GM18526 (cell line): ENCODE data around the gene G3BP1.

Source experiments
- POLR2A ChIP-seq: IDR thresholded peaks from 3 replicates; pipeline ENCODE4 v1.6.1; 2011; ENCODE audit not compliant: insufficient read length; ENCODE audit errors: extremely low read depth

The G3BP1 gene

DNA sequence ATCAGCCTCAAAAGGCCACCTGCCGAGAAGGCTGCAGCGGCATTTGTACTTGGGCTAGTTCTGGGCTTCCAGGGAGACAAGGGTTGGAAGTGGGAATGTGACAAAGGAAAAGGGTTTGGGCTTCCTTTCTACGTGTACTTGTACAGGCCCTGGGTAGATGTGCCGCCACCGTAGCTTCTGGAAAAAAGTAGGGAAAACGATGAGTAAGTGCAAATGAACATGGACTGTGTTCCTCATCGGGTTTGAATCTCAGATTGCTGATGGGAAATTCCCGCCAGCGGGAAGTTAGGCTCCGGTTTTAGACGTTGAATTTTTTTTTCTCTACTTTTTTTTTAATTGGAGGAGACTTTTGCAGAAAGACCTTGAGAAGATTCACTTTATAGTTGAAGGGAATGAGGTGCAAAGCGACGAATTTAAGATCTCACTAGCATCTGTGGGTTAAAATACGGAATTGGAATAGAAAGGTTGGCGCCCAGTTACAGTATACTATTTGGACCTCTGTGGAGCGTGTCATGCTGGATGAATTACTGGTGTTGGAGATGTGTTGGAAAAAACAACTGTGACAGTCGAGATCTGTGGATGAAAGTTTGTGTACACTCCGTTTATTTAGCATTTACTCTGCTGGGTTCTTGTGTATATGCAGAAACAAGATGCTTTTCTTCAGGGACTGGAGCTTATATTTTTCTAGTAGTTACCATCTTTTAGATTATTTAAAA, 1.2 kb downstream of the G3BP1 start:
- no peak for TF ChIP-seq POLR2A

DNA sequence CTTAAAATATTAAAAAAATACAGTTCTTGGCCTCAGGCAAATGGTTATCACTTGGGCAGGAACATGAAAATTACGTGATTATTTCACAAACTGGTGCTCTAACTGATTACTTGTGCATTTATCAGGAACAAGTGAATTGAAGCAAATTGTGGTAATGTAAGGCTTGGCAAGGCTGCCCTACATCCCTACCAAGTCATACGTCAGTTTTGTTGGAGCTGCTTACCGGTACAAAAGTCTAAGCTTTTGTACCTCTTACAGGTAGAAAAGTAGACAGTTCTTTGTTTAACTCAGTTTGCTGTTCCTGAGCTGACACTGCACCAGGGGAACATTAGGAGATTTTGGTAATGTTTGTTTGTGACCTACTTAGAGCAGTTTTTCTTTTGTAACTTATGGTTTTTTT, 2.2 kb downstream of the G3BP1 start:
- no peak for TF ChIP-seq POLR2A

DNA sequence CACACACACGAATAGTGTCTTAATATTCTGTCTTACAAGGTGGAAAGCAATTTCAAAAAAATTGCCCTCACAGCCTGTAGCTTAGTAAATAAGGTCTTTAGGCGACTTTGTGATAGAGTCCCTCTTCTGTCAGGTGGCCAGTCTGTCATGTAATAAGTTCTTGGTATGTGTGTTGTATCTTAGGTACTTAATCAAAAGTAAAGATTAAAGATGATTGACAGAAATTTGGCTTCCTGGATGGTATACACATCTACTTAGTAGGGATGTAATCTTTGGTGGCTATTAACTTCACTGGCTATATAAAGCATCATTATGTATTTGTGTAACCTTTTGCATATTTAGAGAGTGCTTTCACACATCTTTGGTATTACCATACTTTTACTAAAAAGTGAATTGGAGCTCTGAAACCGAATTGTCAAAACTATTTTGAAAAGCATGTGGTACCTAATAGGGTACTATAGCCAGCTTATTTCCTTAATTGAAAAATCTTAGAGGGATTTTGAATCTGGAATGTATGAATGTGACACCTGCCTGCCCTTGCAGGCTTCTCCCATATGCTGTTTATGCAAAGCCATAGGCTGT, 3.4 kb downstream of the G3BP1 start:
- TF ChIP-seq POLR2A: no peak

DNA sequence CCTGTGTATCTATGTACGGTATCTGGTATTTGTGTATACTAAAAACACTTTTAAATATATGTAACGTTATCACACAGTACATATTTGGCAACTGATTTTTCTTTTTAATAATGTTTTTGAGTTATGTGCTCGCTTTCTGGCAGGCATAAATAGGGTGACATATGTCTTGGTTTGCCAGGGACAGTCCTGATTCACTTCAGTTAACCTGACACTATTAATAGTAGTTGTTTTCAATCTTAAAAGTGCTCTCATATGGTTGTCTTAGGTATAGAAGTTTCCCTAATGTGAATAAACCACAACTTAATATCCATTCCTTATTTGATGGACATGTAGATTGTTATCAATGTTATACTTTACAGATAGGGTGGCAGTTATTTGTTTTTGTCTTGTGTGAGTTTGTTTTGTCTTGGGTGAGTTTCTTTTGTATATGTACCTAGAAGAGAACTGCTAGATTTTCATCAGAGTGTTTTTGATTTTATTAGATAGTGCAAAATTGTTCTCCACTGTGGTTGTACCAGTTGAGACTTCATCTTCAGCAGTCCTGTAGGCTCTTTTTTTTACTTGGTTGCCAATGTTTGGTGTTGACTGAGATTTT, 7.9 kb downstream of the G3BP1 start:
- no peak for TF ChIP-seq POLR2A

DNA sequence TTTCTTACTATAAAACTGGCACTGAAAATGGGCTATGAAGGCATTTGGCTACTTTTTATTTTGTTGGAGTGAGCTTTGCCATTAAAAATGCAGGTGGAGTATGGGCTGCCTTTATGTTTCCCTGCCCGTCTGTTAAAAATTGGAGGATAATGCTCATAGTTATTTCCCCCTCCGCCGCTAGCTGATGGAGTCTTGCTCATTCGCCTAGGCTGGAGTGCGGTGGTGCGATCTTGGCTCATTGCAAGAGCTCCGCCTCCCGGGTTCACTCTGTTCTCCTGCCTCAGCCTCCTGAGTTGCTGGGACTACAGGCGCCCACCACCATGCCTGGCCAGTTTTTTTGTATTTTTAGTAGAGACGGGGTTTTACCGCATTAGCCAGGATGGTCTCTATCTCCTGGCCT, 8.6 kb downstream of the G3BP1 start:
- no peak for TF ChIP-seq POLR2A

DNA sequence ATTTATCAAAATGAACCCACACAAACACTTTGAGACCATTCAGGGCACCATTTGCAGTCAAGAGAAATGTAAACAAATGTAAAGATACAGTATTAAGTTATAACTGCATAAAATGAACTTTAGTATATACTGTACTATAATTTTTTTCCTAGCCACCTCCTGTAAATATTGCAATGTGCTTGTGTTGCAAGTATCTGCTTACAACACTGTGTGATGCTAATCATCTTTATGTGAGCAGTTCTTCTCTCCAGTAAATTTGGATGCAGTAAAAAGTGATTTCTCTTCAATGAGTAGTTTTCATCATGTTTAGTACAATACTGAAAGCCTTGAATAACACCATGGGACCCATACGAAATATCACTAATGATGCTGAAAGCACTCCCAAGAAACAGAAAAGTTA, 9.4 kb downstream of the G3BP1 start:
- TF ChIP-seq POLR2A: no peak

DNA sequence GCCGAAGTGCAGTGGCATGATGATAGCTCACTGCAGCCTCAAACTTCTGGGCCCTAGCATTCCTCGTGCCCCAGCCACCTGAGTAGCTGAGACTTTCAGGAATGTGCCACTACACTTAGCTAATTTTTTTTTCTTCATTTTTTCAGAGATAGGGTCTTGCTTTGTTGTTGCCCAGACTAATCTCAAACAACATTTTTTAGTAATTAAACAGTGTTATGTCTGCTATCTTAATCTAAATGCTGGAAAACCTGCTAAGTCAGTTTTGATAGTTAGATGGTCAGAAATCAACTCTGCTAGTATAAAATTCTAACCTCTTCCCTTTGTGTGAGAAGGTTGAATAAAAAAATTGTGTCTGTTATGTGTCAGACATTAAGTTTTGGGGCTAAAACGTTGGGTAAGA, 12.4 kb downstream of the G3BP1 start:
- no peak for TF ChIP-seq POLR2A

DNA sequence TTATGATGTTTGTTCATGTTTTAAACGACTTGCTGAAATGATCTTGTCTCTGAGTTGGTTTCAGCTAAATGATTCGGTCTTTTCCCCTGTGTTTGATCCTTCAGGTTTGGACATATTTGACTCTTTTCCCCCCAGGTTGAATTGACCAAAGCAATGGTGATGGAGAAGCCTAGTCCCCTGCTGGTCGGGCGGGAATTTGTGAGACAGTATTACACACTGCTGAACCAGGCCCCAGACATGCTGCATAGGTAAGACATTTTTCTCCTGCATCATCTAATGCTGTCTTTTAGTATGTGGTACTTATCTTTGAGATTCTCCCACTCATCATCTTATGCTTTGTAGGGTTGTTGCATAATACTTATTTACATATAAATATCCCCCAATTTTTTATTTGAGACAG, 14.7 kb downstream of the G3BP1 start:
- TF ChIP-seq POLR2A: no peak

DNA sequence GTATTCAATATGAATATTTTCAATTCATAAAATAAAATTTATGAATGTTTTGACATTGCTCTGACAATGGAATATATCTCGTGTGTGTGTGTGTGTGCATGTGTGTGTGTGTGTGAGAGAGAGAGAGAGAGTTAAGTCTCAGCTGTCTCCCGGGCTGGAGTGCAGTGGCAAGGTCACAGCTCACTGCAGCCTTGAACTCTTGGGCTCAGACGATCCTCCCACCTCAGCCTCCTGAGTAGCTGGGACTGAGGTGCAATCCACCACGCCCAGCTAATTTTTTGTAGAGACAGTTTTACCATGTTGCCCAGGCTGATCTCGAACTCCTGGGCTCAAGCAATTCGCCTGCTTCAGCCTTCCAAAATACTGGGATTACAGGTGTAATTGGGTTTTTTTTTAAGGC, 16.1 kb downstream of the G3BP1 start:
- no peak for TF ChIP-seq POLR2A

DNA sequence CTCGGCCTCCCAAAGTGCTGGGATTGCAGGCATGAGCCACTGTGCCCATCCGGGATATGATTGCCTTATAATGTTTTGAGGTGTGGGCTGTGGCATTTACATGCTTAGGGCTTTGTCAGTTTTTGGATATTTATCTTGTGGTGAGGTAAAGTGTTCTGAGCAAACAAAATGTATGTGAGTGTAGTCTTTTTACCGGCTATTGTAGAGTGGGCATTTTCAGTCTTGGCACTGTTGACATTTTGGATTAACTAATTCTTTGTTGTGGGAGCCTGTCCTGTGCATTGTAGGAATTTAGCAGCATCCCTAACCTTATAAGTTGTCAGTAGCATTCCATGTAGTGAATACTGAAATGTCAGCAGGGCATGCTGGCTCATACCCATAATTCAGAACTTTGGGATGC, 21.6 kb downstream of the G3BP1 start:
- no peak for TF ChIP-seq POLR2A

DNA sequence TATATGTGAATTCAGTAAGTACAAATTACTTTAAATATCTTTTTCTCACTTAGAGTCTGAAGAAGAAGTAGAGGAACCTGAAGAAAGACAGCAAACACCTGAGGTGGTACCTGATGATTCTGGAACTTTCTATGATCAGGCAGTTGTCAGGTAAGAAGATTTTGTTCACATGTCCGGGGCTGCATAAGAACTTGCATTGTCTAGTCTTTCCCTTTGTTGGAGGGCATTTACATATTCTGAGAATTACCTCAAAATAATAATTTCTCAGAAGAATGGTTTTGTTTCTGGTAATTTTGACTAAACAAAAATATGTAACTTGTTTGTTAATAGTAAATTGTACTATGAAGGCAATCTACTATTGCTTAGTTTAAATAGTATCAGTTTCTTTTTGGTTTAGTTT, 23.7 kb downstream of the G3BP1 start:
- no peak for TF ChIP-seq POLR2A

DNA sequence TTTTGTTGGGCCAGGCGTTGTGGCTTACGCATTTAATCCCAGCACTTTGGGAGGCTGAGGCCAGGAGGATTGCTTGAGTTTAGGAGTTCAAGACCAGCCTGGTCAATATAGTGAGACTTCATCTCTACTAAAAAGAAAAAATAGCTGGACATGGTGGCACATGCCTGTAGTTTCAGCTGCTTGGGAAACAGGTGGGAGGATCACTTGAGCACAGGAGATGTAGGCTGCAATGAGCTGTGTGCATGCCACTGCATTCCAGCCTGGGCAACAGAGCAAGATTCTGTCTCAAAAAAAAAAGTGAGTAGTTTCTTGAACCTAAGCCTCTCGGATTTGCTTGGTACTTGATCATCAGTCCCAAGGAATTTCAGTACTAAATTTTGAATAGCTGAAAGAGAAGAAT, 26.9 kb downstream of the G3BP1 start:
- no peak for TF ChIP-seq POLR2A

DNA sequence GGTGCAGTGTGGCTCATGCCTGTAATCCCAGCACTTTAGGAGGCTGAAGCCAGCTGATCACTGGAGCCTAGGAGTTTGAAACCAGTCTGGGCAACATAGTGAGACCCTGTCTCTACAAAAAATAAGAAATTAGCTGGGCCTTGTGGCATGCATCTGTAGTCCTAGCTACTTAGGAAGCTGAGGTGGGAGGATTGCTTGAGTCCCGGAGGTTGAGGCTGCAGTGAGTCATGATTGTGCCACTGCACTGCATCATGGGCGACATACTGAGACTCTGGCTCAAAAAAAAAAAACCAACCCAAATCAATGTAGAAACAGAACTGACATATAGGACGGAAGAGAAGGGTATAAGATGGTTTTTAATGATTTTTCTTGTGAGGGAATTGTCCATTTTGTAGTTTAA, 27.7 kb downstream of the G3BP1 start:
- TF ChIP-seq POLR2A: no peak

DNA sequence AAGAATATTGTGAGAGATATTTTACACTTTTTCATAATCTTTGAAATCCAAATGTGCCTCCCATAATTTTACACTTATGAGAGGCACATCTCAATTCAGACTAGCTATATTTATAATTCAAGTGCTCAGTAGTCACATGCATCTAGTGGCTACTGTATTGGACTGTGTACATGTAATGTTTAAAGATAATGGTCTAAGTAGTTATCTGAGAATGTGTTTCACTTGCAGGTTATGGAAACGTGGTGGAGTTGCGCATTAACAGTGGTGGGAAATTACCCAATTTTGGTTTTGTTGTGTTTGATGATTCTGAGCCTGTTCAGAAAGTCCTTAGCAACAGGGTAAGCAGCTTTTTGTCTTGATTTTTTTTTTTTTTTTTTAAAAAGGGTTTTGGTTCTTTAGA, 28.8 kb downstream of the G3BP1 start:
- no peak for TF ChIP-seq POLR2A

DNA sequence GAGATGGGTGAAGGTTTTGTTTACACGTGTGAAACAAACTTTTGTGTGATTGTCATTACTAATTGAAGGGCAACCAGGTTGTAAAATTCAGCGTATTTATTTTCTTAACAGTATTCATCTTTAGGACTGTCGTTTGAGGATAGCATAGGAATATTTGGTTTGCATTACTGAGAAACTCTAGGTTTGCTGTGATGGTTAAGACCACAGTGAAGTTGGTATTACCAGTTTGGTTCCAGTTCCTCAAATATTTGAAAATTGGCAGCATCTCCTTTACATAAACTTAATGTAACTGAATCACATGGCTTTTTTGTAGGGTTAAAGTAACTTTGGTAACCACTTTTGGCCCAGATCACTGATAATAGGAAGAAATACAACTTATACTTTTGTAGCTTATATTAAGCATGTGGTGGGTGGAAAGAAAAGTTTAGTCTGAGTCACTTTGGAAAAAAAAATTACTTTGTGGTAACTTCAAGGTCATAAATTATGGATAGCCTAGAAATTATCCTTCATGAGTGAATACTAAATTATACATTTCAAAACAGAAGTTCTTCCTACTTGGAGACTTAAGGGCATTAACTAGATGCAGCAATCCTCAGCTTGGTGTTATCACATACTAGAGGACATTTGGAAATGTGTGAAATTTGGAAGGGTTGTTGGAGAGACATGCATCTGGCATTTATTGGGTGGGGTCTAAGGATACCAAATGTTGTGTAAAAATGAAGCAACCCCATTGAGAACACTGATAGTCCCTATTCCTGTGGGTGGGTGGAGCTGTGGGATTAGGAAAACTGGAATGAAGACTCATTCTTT, 33.9 kb downstream of the G3BP1 start:
- TF ChIP-seq POLR2A: no peak
